GM19438 (cell line): ENCODE measurements around the gene HSPA9.
A peak's percentile ranks its signal among the peaks of the same experiment; 100 is the strongest.

Source experiments
- ATAC-seq: cut with Tn5 transposase; IDR thresholded peaks from one replicate; pipeline ENCODE4 v1.9.1; 2021; ENCODE audit warnings: low read depth; ENCODE audit not compliant: unreplicated experiment

Gene HSPA9

DNA sequence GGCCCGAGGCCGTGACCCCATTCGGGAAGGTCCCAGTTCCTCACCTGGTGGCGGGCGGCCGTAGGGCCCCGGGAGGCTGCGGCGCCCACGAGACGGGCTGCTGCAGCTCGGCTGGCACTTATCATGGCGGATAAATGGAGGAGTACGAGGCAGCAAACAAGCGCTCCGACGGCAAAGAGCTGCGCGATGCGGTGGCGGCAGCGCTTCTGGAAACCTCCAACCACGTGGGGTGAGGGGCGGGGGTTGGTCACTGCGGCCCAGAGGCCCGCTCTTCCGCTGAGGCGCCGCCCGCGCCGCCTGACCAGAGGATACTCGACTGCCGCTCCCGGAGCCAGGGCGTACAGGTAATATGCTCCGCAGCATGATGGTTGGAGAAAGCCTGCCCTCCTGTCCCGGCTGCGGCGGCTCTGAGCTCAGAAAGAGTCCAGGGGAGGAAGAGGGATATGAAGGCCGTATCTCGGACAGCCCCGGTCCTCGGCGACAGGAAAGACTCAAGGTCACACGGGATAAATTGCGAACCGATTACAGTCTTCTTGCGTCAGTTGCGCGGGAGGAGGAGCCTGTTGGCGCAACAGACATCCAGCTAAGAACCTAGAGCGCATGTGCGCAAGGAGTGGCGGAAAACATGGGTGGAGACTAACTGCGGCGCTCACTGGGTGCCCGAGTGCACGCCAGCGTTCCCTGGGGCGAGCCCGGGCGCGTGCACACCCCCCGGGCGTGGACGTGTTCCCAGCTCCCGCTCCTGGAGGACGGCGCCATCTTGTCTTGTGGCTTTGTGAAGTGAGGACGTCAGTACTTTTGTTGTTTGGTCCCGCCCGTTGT lies at the start of gene HSPA9:
HSPA9 (minus strand) TSS at position 208 of the 822 bp plus-strand sequence; CDS start at position 125, 83 bp downstream.
- ATAC-seq = peak; percentile 88

DNA sequence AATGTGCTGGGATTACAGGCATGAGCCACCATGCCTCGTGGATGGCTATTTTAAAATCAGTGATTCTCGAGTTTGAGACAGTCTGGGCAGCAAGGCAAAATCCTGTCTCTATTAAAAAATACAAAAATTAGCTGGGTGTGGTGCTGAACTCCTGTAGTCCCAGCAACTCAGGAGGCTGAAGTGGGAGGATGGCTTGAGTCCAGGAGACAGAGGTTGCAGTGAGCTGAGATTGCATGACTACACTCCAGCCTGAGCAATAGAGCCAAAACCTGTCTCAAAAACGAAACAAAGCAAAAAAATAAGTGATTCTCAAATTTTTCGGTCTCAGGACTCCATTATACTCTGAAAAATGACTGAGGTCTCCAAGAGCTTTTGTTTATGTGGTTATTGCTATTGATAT lies 47.9 kb upstream of the HSPA9 start:
- no peak for ATAC-seq

DNA sequence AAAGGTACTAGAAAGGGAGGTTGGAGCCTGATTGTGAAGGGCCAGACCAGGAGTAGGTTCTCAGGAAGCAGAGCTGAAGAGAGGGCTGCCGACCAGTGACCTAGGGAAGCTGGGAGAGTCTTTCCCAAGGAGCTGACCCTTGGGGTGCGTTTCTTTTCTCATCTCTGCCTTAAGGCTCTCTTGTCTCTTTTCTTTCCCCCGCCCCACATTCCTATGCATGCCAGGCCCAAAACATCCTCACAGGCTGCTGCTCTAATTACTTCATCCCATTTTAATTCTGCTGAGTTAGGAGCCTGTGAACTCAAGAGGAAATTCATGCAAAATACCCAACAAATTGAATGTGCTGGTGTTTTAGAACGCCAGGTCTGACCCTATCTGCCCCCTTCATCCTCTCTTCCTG lies 46.9 kb upstream of the HSPA9 start:
- no peak for ATAC-seq

DNA sequence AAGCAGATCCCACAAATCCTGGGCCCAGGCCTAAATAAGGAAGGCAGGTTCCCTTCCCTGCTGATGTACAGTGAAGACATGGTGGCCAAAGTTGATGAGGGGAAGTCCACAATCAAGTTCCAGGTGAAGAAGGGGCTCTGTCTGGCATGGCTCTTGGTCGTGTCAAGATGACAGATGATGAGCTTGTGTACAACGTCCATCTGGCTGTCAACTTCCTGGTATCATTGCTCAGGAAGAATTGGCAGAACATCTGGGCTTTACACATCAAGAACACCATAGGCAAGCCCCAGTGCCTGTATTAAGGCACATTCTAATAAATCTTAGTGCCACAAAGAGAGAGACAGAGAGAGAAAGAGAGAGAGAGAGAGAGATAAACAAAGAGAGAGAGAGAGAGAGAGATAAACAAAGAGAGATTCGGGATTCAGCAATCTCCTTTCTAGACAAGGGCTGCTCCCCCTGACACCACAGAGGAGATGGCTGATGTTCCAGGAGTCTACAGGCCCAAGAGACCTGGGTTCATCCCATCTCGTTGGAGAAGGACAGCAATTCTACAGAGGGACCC lies 45.5 kb upstream of the HSPA9 start:
- ATAC-seq = no peak

DNA sequence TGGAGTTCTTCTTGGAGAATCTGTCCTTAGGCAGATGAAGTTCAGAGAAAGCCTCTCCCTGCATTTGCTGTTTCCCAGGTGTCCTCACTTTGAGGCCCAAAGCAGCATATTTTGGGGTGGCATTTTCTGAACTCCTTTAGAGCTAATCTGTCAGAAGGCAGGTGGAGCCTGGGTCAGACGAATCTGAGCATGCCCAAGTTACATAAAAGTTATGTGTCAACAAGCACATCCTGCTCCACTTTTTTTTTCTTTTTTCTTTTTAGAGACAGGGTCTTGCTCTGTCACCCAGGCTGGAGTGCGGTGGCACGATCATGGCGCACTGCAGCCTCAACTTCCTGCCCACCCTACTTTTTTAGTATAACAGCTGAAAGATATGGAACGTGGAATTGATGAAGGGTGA lies 41.3 kb upstream of the HSPA9 start:
- no peak for ATAC-seq

DNA sequence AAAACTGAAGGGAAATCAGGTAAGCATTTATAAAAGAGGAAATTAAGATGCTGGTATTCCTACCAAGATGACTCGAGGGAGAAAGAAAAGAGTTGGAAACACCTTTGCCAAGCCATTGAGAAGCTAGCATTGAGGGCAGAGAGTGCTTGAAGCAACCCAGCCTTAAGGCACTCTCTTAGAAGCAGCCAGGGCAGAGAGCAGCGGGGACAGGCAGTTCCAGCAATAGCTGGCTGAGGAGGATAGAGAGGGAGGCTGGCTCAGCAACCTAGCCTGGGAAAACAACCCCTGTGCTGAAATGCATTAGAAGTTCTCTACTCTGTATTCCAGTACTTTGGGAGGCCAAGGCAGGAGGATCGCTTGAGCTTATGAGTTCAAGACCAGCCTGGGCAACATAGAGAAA lies 40.3 kb upstream of the HSPA9 start:
- no peak for ATAC-seq

DNA sequence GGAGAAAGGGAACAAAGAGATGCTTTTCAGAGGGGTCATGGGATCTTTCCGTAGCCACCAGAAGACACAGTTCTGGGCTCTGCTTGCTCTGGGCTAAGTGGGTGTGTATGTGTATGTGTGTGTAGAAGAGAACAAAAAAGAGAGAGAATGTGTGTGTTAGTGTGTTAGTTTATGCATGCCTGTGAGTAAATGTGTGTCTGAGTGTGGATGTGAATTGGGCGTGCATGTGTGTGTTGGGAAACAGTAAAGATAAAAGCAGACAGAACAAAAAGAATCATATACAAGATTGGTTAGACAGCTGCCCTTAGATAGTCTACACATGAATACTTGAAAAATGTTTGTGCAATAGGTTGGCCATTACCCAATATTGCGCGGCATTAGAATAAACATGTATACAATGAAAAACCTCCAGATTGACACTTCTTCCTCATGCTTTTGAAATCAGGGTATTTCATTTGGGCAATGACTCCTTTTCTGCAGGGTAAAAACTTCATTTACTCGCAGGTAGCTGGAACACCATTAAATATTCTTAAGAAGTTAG lies 36.5 kb upstream of the HSPA9 start:
- ATAC-seq = no peak

DNA sequence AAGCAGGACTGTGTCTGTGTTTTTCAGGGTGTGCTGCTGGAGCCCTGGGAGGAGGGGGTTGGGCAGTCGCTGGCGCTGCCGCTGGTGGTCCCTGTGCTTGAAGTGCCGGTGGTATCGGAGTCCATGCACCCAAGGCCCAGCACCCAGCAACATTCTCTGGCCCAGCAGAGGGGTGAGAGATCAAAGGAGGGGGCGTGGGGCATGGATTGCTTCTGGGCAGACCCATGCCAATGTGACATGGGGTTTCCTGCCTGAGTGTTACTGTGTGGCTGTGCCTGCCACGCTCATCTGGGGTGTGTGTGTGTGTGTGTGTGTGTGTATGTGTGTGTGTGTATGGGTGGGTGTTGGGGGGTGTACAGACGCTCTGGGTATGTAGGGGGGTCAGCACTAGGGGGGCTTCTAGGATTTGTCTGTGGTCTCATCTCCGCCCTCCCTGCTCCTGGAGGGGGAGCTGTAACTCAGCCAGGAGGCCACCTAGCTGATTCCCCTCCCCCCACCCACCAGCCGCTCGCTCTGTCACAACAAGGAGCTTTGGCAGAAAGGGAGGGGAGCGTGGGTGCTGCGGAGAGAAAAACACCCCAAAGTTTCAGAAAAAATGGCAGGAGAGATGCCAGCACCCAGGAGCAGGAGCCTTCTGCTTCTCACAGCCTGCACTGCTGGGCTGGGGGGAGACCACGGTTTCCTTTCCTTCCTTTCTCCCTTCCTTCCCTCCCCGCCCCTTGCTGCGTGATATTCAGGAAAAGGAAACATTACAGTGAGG lies 35.9 kb upstream of the HSPA9 start:
- ATAC-seq = no peak

DNA sequence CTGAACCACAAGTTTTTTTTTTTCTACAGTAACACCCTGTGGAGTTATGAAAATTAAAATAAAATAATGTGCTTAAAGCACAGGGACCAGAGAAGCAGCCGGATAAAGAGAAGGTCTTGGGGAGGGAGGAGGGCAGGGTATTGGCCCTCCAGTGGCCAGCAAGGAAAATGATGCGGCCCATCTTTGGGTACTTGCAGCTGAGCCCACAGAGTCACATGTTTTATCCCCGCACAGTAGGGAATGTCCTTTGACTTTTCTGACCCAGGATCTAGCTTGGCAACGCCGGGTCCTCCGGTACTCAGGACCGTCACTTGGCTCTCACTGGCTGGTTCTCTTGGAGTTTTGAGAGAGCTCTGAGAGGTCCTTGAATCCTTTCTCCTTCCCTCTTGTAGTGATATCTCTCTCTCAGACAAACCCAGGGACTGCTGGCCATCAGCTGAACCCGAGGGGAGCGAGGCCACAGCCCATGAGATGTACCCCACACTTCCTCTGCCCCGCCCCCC lies 35.3 kb upstream of the HSPA9 start:
- no peak for ATAC-seq

DNA sequence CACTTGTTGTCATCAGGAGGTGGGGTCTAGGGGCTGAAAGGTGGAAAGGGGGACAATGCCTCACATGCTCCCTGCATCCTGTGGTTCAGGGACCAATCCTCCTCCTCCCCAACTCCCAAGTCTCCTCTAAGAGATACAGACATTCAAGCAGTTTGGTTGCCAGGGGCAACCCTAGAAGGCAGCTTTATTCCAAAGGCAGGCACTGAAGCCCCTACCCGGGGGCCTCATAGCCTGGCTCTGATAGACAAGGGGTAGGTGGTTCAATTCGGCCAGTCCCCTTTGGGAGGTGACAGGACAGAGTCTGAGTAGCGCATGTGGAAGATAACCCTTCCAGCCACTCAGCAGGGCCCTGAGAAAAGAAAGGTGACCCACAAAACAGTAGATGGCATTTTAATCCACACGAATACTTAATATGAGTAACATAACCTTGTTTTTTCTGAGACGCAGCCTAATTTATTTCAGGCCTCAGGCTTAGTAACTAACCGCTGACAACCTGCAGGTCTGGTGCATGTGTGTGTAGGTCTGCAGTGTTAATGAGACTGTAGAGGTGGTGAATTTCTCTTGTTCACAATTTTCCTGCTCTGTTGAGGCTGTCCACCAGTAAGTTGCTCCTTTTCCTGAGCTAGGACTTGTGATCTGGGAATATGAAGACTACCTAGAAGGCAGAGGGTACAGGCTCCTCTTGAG lies 31.3 kb upstream of the HSPA9 start:
- no peak for ATAC-seq

DNA sequence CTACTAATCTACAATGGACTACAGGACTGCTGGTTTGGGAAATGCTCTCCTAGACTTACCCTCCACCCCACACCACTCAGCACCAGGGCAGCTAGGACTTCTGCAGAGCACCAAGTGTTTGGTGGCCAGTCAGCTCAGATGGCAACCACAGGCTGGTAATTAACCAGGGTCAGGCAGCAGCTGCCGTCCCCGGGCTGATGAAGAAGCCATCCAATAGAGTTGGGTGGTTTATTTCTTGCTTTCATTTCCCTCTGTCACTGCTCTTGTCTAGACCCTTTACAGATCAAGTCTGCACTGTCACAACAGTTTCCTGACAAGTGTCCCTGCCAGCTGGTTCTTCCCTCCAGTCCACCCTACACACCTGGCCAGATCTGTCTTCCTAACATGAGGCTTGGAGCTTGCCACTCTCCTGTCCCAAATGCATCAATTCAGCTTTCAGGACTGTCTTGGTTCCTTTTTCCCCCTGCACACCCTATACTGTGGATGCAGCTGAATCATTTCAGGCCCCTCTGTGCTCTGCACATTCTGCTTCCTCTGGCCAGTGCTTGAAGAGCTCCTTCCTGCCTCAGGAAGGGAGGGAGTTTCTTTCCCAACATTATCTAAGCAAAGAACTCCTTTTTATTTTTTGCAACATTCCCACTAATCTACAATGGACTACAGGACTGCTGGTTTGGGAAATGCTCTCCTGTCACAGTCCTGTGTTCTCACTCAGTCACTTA lies 30.2 kb upstream of the HSPA9 start:
- ATAC-seq = peak; percentile 58

DNA sequence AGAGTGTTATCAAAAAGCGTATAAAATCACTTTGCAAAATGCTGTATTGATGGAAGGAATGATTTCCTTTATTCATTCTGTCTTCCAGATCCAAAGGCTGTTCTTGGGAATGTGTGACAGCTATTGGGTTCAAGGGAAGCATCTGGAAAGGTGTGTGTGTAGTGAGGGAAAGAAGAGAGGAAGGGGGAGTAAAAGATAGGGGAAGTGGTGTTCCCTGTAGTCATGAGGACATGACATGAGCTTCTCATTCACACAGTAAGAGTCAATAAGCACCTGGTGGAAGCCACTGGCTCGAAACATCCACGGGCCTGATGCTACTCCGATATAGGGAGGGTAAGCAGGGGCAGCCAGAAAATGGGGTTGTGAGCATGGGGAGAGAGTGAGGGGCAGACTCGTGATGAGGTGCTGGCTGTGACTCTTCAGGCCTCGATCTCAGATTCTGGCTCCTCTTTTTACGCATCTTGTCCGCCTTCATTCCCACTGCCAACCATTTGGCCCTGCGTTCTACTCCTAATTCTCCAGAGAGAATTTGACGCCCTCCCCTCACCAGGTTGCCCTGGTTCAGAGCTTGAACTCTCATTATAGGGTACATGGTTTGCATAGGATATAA lies 29.1 kb upstream of the HSPA9 start:
- no peak for ATAC-seq

DNA sequence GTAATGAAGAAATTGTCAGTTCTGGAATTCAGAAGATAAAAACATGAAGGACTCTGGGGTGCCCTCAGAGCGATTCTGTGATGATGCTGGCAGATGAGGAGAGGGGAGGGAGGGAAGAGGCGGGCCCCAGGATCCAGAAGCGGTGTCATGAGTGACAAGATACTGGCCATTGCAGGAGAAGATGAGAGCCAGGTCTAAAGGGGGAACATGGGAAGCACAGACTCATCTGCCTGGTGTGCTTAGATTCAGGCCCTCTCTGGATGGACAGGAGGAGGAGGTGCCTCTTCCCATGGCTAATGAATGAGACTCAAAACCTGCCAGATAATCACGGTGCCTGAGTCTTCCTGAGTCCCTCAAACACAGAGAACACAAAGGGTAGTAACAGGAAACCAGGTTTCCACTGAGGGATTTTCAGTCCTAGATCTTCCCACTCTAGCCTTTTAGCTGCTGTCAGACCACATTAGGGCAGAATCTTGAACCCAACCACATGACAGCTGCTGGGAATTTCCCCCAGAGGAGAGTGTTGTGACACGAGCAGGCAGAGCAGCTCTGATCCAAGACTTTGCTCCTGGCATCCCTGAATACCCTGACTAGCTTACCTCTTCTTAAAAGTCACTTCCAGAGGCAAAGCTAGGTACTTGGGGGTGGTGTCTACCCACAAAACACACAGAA lies 28.2 kb upstream of the HSPA9 start:
- peak; percentile 51 for ATAC-seq

DNA sequence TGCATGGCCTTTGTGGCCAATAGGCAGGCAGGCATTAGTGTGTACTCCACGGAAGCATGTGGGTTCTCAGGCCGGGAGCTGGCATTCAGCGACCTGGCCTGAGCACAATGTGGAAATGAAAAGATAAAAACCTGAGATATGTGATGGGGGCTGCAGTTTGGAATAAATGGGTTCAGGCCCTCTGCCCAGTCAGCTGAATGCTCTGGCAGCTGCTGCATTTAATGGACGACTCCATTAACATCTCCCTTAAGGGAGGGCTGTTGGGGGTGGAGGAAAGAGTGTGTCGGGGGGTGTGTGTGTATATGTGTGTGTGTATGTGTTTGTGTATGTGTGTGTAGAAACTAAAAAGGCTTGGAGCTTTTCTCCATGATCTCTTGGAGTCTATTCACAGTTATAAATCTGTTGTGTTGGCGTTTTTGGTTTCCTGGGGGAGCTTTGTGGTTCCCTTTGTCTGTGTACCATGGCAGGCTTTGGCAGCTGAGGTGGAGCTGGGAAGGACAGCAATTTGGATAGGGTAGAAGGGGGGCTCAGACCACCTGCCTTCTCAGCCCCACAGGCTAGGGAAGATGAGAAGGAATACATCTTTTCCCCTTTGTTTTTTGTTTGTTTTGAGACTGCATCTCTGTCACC lies 27.3 kb upstream of the HSPA9 start:
- no peak for ATAC-seq

DNA sequence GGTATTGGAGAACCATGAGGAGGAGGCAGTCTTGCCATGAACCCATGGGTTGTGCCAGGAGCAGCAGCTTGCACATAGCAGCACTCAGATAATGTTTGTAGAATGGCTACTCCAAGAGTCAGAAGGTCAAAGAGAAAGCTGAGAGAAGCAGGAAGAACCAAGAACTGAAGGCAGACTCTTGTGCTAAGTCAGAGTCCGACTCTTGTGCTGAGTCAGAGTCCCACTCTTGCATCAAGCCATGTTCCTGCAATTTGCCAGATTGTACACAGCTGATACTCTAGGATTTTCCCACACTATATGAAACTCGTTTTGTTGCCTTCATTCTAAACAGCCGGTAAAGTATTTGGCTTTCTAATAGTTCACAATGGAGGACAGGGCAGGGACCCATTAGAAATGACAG lies 26.2 kb upstream of the HSPA9 start:
- ATAC-seq = no peak

DNA sequence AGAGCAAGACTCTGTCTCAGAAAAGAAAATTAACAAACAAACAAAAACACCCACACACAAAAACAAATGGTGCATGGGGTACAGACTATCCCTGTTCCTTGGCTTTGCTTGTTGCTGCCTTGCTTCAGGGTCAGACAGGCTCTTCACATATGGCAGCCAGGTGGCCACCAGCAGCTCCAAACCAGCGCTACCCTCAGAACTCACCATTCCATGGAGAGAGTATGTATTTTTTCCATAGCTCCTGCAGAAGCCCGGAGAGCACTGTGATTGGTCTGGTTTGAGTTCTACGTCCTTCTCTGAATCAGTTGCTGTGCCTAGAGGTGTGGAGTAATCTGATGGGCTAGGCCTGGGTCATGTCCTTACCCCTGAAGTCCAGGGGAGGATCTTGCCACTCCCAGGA lies 25.2 kb upstream of the HSPA9 start:
- no peak for ATAC-seq

DNA sequence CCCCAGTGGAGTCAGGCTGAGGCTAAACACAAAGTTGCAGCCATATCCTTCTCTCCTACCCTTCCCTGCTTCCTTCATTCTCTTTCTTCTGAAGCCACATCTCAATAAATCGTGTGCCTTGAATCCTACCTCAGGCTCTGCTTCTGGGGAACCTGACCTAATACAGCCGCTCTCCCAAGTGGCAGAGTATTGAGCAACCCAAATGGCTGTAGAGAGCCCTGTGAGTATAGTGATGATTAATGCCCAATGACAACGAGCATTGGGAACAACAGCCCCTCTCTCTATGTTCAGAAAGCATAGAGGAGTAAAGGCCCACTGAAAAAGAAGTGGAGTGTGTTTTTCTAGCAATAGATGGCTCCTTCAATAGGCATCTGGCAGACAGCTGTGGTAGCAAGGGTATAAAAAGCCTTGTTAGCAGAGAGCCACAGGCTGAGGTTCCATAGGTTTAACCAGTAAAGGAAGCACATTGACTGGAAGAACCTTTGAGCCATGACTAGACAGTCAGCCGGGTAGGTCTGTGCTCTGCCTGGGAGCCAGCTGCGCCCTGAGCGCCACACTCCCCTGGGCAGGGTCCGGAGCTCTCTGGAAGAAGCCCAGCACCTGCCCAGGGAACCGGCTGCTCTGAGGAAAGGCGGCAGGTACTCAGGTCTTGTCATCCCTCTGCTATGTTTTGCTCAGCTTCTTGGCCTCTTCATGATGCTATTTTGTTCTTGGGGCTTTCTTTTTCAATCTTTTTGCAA lies 22.6 kb upstream of the HSPA9 start:
- no peak for ATAC-seq
